K562 (cell line): ENCODE data around the gene KDM4C. TPM values are rescaled to one million over a fixed set of nuclear protein-coding genes. Genes with fewer than 3 reads are reported as not detected.
A peak's percentile ranks its signal among the peaks of the same experiment; 100 is the strongest.

Experiments used
- ATAC-seq: fragments of 200-7000 bp; cut with Tn5 transposase; 3 replicates; pipeline ENCODE4 v1.9.1; 2020; ENCODE audit warnings: moderate library complexity
- BruUV-seq: library from RNA; stranded (reverse); fragments of 400-500 nt; replicated peaks from 2 replicates; lab custom pipeline; 2021; lab: Mats Ljungman, UMichigan
- CTCF ChIA-PET: fragments of 300-600 bp; formaldehyde crosslinking; extraction: SDS; loops from one replicate; lab custom pipeline; 2021; ENCODE audit warnings: low intra/inter-chr PET ratio; lab: Yijun Ruan, JAX
- POLR2A ChIA-PET: fragments of 300-600, 350-650 bp; sonication (Branson Sonifier 250); formaldehyde crosslinking; extraction: SDS; loops from one replicate; lab custom pipeline; 2021; ENCODE audit warnings: antibody characterized with exemption, inconsistent platforms; lab: Yijun Ruan, JAX
- DNase-seq, 4 experiments: peaks; one replicate each; pipeline versions ENCODE4 v3.0.0 to v3.0.0-alpha.2; 2011 to 2018; ENCODE audit warnings: low spot score in 3 of 4, mixed read lengths in 3 of 4; ENCODE audit errors: extremely low read depth in 1 of 4
- FAIRE-seq: peaks from 2 replicates; lab custom pipeline; 2011; peaks lifted over from hg19 to GRCh38; lab: Jason Lieb, UNC
- H2AFZ ChIP-seq: 2 replicates; pipeline ENCODE4 v1.6.0; 2011; ENCODE audit warnings: low read depth, low read length, control low read depth, inconsistent platforms
- H3K27ac ChIP-seq: fragments of 200-600 bp; 3 replicates; pipeline ENCODE4 v1.8.0; 2011; ENCODE audit warnings: low read depth, mild to moderate bottlenecking, control low read depth, inconsistent platforms, low read length, moderate library complexity, mixed read lengths; ENCODE audit errors: extremely low read depth
- H3K27me3 ChIP-seq, 2 experiments: fragments of 300-600 bp in 1 of 2; 2 replicates in 1 of 2; 3 replicates in 1 of 2; pipeline versions ENCODE4 v1.6.0 to v1.8.0; 2011; ENCODE audit warnings: inconsistent platforms in 2 of 2, low read length in 2 of 2, mild to moderate bottlenecking in 1 of 2, mixed read lengths in 1 of 2, moderate library complexity in 1 of 2; ENCODE audit not compliant: control insufficient read depth in 2 of 2, insufficient read depth in 2 of 2
- H3K36me3 ChIP-seq: fragments of 300-600 bp; 3 replicates; pipeline ENCODE4 v1.8.0; 2011; ENCODE audit warnings: mild to moderate bottlenecking, low read length, inconsistent platforms; ENCODE audit not compliant: control insufficient read depth, insufficient read depth
- H3K4me1 ChIP-seq, 2 experiments: fragments of 200-600 bp in 1 of 2; replicated peaks in 1 of 2; 2 replicates in 1 of 2; 3 replicates in 1 of 2; pipeline versions ENCODE4 v1.5.1 to v1.8.0; 2011; ENCODE audit warnings: inconsistent platforms in 2 of 2, low read length in 2 of 2, mild to moderate bottlenecking in 1 of 2, mixed read lengths in 1 of 2, moderate library complexity in 1 of 2; ENCODE audit not compliant: control insufficient read depth in 2 of 2, insufficient read depth in 2 of 2
- H3K4me2 ChIP-seq: 2 replicates; pipeline ENCODE4 v1.6.1; 2011; ENCODE audit warnings: low read length, control low read depth, inconsistent platforms, mixed read lengths; ENCODE audit not compliant: insufficient read depth
- H3K4me3 ChIP-seq: fragments of 200-600 bp; sonication (generic), shearing (Covaris generic); 2 replicates; pipeline ENCODE4 v1.5.1; 2016; ENCODE audit warnings: control low read depth, inconsistent platforms
- H3K79me2 ChIP-seq: fragments of 200-600 bp; 3 replicates; pipeline ENCODE4 v1.8.0; 2011; ENCODE audit warnings: low read length, inconsistent platforms; ENCODE audit not compliant: control insufficient read depth, insufficient read depth
- H3K9ac ChIP-seq, 2 experiments: 2 replicates each; pipeline versions ENCODE4 v1.6.0 to v1.6.1; 2011; ENCODE audit warnings: low read depth in 2 of 2, low read length in 2 of 2, control low read depth in 1 of 2, inconsistent platforms in 1 of 2, mild to moderate bottlenecking in 1 of 2, mixed read lengths in 1 of 2; ENCODE audit not compliant: insufficient read depth in 1 of 2
- H3K9me1 ChIP-seq: one replicate; pipeline ENCODE4 v1.6.0; 2011; ENCODE audit warnings: inconsistent platforms, mild to moderate bottlenecking, low read length, moderate library complexity; ENCODE audit not compliant: control insufficient read depth, insufficient read depth
- H3K9me3 ChIP-seq: replicated peaks from 2 replicates; pipeline ENCODE4 v1.5.1; 2011; ENCODE audit warnings: low read depth, low read length, inconsistent platforms; ENCODE audit not compliant: control insufficient read depth, insufficient read depth
- H4K20me1 ChIP-seq: replicated peaks from 2 replicates; pipeline ENCODE4 v1.6.1; 2011; ENCODE audit warnings: low read length, inconsistent platforms, mixed read lengths; ENCODE audit not compliant: control insufficient read depth, insufficient read depth
- CEBPB ChIP-seq: fragments of 450-650 bp; IDR thresholded peaks from 2 replicates; pipeline ENCODE4 v1.6.1; 2016; ENCODE audit warnings: missing genetic modification characterization, missing compliant biosample characterization
- CEBPG ChIP-seq, 3 experiments: fragments of 200-800 bp in 1 of 3; sonication (Bioruptor generic) in 1 of 3; sonication (generic) in 1 of 3; formaldehyde crosslinking in 1 of 3; IDR thresholded peaks in 2 of 3; conservative IDR thresholded peaks in 1 of 3; 2 replicates each; pipeline versions ENCODE4 v1.6.1 to v1.8.0; 2016 to 2022; ENCODE audit warnings: missing compliant biosample characterization in 2 of 3, missing genetic modification characterization in 2 of 3, mild to moderate bottlenecking in 1 of 3, missing genetic modification reagents in 1 of 3
- PBX2 ChIP-seq, 2 experiments: IDR thresholded peaks in 1 of 2; conservative IDR thresholded peaks in 1 of 2; 2 replicates each; pipeline ENCODE4 v1.6.1; 2016; ENCODE audit warnings: low read depth in 2 of 2, mild to moderate bottlenecking in 1 of 2, missing compliant biosample characterization in 1 of 2, missing genetic modification characterization in 1 of 2, moderate library complexity in 1 of 2
- WGBS: fragments of 100-300 bp; shearing (Covaris generic); methylation state at CpG from one replicate; pipeline ENCODE4 v1.1.6; 2016; ENCODE audit warnings: low coverage, mixed read lengths; ENCODE audit not compliant: insufficient coverage; ENCODE audit errors: missing lambda C conversion rate; 5-methylcytosine and 5-hydroxymethylcytosine counted together
- in situ Hi-C: fragments of 300-500 bp; cut with MboI; formaldehyde crosslinking; loops from 4 replicates; pipeline ENCODE4 v1.15.0; 2018; ENCODE audit warnings: inconsistent platforms, mixed read lengths
- intact Hi-C: fragments of 100-400 bp; cut with micrococcal nuclease; formaldehyde crosslinking; loops from 2 replicates; pipeline ENCODE4 v1.14.2; 2022
- polyA plus RNA-seq, 8 experiments: library from polyadenylated mRNA; depleted of rRNA in 4 of 8; stranded (reverse) in 5 of 8; unstranded in 3 of 8; fragments of >200 nt; fragmentation: Nextera tagmentation in 2 of 8; fragmentation: Illumina TruSeq in 1 of 8; extraction: Ambion mirVana in 2 of 8; extraction: Trizol in 1 of 8; gene quantifications; 2 replicates each; pipeline versions ENCODE4 v1.2.1 to v1.2.3, GENCODE V29; 2011 to 2014; ENCODE audit warnings: inconsistent platforms in 1 of 8, missing spikeins in 1 of 8
- total RNA-seq, 7 experiments: library from RNA; depleted of rRNA in 6 of 7; stranded (reverse); fragments of >200 nt in 6 of 7; fragmentation: Illumina TruSeq in 2 of 7; extraction: Trizol in 2 of 7; gene quantifications; 2 replicates each; pipeline versions ENCODE4 v1.2.1 to v1.2.3, GENCODE V29; 2011 to 2021; ENCODE audit warnings: low replicate concordance in 1 of 7

KDM4C gene
- total and polyA plus RNA-seq, 9 of the 15 experiments (the other 6 are each of a cell fraction or from before 2014, with no cell fraction given), result 5.4 to 17.0 (median 12.6) TPM

GRCh38 chr9:7042124-7042523, 284.4 kb downstream of the KDM4C start:
- no peak for DNase-seq
- ATAC-seq, result no peak
- no peak overlapping the region for H3K27ac ChIP-seq
- TF ChIP-seq PBX2 (CRISPR knock-in tag; IDR thresholded peaks at IDR 0.05; ENCODE audit: low read depth) (no peak), PBX2 (tag; conservative IDR thresholded peaks at IDR 0.05; ENCODE audit: low read depth) (no peak), CEBPB (tag) (peak; percentile 80), CEBPG (CRISPR knock-in tag; IDR thresholded peaks at IDR 0.05) (no peak), CEBPG (tag; conservative IDR thresholded peaks at IDR 0.05 in 1 of 2, IDR thresholded peaks at IDR 0.05 in 1 of 2) (peak in 1 of 2 experiments; percentile 87; a peak in 2 of 4 replicates)
- no peaks in the 10 kb centered on the region for H3K9me1 ChIP-seq
- no peak overlapping the region for H3K4me3 ChIP-seq
- WGBS, result 95% methylated on average over 2 of the region's 3 CpGs
- in situ Hi-C loops, result loop anchor here (10.0 kb wide), 1 partner anchor 503 kb away; no protein-coding TSS in a partner anchor
- H3K9ac ChIP-seq, result no peak overlapping the region
- ChIA-PET CTCF (interaction anchor here (0.6 kb wide), 1 partner anchor 959 kb away, joined by 3 read pairs; no protein-coding TSS in a partner anchor), POLR2A (no interaction called here)
- H2AFZ ChIP-seq, result no peak overlapping the region
- H4K20me1 ChIP-seq, result no peaks in the 10 kb centered on the region
- no peak overlapping the region for H3K4me2 ChIP-seq
- intact Hi-C loops, result no loop called here
- no TSS peak for BruUV-seq
- no peaks in the 10 kb centered on the region for H3K9me3 ChIP-seq
- H3K79me2 ChIP-seq, result no peaks in the 10 kb centered on the region
- H3K27me3 ChIP-seq, result no peaks in the 10 kb centered on the region
- no peak for FAIRE-seq
- H3K4me1 ChIP-seq, result no peaks in the 10 kb centered on the region
- no peaks in the 10 kb centered on the region; the same call in 2 of the 3 replicates for H3K36me3 ChIP-seq
